ENCODE measurements around the gene COASY. TPM values are rescaled to one million over a fixed set of nuclear protein-coding genes. Genes with fewer than 3 reads are reported as not detected.
"Not testable (repeated sequence)": the region's sequence is repeated elsewhere in the genome, so short reads cannot be mapped to it uniquely, and the experiment has no call there.

Gene COASY
- total RNA-seq, 4 donors from 2014 or later, result 42.1 to 95.4 (median 80.2) TPM

DNA sequence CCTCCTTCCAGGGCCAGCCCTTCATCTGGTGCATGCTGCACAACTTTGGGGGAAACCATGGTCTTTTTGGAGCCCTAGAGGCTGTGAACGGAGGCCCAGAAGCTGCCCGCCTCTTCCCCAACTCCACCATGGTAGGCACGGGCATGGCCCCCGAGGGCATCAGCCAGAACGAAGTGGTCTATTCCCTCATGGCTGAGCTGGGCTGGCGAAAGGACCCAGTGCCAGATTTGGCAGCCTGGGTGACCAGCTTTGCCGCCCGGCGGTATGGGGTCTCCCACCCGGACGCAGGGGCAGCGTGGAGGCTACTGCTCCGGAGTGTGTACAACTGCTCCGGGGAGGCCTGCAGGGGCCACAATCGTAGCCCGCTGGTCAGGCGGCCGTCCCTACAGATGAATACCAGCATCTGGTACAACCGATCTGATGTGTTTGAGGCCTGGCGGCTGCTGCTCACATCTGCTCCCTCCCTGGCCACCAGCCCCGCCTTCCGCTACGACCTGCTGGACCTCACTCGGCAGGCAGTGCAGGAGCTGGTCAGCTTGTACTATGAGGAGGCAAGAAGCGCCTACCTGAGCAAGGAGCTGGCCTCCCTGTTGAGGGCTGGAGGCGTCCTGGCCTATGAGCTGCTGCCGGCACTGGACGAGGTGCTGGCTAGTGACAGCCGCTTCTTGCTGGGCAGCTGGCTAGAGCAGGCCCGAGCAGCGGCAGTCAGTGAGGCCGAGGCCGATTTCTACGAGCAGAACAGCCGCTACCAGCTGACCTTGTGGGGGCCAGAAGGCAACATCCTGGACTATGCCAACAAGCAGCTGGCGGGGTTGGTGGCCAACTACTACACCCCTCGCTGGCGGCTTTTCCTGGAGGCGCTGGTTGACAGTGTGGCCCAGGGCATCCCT, 18.5 kb upstream of the COASY start:
- Histone ChIP-seq H3K9me3 (no peaks in the 10 kb centered on the region), H3K4me1 (peaks cover 0 to 27% (median 0%) of the 10 kb centered on the region in 4 donors), H3K27ac (no peak overlapping the region), H3K36me3 (peaks cover 0 to 40% (median 0%) of the 10 kb centered on the region in 3 donors), H3K27me3 (no peaks in the 10 kb centered on the region), H3K4me3 (no peak overlapping the region)
- no peak for TF ChIP-seq POLR2A (IDR thresholded peaks at IDR 0.05)
- TF ChIP-seq, protein P1, sequence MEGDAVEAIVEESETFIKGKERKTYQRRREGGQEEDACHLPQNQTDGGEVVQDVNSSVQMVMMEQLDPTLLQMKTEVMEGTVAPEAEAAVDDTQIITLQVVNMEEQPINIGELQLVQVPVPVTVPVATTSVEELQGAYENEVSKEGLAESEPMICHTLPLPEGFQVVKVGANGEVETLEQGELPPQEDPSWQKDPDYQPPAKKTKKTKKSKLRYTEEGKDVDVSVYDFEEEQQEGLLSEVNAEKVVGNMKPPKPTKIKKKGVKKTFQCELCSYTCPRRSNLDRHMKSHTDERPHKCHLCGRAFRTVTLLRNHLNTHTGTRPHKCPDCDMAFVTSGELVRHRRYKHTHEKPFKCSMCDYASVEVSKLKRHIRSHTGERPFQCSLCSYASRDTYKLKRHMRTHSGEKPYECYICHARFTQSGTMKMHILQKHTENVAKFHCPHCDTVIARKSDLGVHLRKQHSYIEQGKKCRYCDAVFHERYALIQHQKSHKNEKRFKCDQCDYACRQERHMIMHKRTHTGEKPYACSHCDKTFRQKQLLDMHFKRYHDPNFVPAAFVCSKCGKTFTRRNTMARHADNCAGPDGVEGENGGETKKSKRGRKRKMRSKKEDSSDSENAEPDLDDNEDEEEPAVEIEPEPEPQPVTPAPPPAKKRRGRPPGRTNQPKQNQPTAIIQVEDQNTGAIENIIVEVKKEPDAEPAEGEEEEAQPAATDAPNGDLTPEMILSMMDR (IDR thresholded peaks at IDR 0.05), result no peak
- DNase-seq, result no peak

GRCh38 chr17:42544874-42545283, 17.1 kb upstream of the COASY start:
- H3K9me3 ChIP-seq, result no peaks in the 10 kb centered on the region
- H3K27me3 ChIP-seq, result no peaks in the 10 kb centered on the region
- no peak overlapping the region for H3K4me3 ChIP-seq
- no peak for DNase-seq
- peaks cover 0 to 27% (median 0%) of the 10 kb centered on the region in 3 donors for H3K36me3 ChIP-seq
- no peak overlapping the region for H3K27ac ChIP-seq
- peaks cover 0 to 34% (median 0%) of the 10 kb centered on the region in 4 donors for H3K4me1 ChIP-seq
- TF ChIP-seq, protein P1 (IDR thresholded peaks at IDR 0.05), result no peak
- no peak for TF ChIP-seq POLR2A (IDR thresholded peaks at IDR 0.05)

DNA sequence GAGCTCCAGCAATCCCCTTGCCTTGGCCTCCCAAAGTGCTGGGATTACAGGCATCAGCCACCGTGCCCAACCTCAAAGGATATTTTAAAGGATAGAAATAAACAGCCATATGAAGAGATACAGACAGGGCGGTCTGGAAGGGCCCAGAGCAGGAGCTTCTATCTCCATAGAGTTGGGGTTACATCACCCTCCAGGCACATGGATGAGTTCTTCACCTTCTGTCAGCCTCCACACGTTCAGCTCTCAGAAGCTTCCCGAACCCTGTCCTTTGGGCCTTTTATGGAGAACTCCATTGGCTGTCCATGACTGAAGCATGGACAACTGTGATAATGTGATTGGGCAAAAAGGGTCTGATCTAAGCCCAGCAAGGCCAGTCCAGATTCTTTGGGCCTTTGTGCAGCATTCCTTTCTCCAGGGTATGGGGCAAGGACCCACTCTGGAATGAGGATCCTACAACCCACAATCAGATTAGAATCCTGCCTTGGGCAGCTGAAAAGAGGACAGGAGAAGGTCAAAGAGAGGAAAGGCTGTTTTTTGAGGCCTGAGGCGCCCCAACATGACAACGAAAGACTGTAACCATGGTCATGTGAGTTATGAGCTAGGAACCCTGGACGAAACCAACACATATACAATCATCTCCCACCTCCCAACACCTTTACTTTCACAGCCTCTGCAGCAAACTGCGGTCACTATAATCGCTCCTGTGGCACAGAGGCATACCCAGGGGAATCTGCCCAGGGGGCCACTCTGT, 16.0 kb upstream of the COASY start:
- Histone ChIP-seq H3K4me1 (peaks cover 0 to 31% (median 0%) of the 10 kb centered on the region in 4 donors), H3K36me3 (peaks cover 0 to 25% (median 0%) of the 10 kb centered on the region in 3 donors)
- DNase-seq, H3K27me3 ChIP-seq, H3K9me3 ChIP-seq, H3K27ac ChIP-seq, H3K4me3 ChIP-seq: not testable (repeated sequence)

GRCh38 chr17:42547001-42547461, 14.9 kb upstream of the COASY start:
- no peak for TF ChIP-seq POLR2A (IDR thresholded peaks at IDR 0.05)
- Histone ChIP-seq H3K27me3 (no peaks in the 10 kb centered on the region), H3K9me3 (no peaks in the 10 kb centered on the region), H3K4me1 (peaks cover 0 to 20% (median 0%) of the 10 kb centered on the region in 4 donors), H3K36me3 (peaks cover 0 to 21% (median 0%) of the 10 kb centered on the region in 3 donors), H3K27ac (no peak overlapping the region), H3K4me3 (no peak overlapping the region)
- DNase-seq, result no peak

GRCh38 chr17:42547698-42548069, 14.3 kb upstream of the COASY start:
- no peak for TF ChIP-seq POLR2A (IDR thresholded peaks at IDR 0.05)
- TF ChIP-seq, protein P1 (IDR thresholded peaks at IDR 0.05), result no peak
- DNase-seq, result no peak
- Histone ChIP-seq H3K4me3 (peak overlapping the region in 3 of 4 donors; percentile 49 to 59 (median 52)), H3K27me3 (no peaks in the 10 kb centered on the region), H3K4me1 (peaks cover 0 to 14% (median 0%) of the 10 kb centered on the region in 4 donors), H3K27ac (no peak overlapping the region), H3K9me3 (no peaks in the 10 kb centered on the region), H3K36me3 (peaks cover 0 to 14% (median 0%) of the 10 kb centered on the region in 3 donors)

DNA sequence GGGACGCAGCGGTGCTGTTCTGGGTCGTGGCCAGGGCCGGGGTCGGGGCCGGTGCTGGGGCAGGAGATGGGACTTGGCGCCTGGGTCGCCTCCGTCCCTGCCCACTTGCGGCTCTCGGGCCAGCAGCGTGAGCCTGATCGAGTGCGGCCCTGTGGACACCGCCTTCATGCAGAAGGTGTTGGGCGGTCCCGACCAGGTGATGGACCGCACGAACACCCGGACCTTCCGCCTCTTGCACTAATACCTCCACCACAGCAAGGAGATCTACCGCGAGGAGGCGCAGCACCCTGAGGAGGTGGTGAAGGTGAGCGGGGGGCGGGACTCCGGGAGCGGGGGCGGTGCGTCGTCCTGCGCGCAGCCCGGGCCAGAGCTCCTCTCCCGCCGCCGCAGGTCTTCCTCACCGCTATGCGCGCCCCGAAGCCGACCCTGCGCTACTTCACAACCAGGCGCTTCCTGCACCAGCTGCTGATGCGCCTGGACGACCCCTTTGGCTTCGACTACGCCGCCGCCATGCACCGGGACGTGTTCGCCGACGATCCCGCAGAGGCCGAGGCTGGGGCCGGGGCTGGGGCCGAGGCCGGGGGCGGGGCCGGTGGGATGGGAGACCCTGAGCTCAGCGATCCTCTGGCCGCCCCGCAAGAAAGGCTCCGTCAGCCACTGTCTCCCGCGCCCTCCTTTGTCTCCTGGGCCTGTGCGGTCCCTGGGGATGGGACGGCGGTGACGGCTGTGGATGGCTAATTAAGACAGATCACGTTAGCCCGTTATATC, 13.7 kb upstream of the COASY start:
- Histone ChIP-seq H3K27ac (peak overlapping the region in 1 of 4 donors; percentile 53), H3K36me3 (peaks cover 0 to 9% (median 0%) of the 10 kb centered on the region in 3 donors), H3K4me3 (peak overlapping the region; percentile 36 to 59 (median 50)), H3K27me3 (no peaks in the 10 kb centered on the region), H3K9me3 (no peaks in the 10 kb centered on the region), H3K4me1 (peaks cover 0 to 17% (median 0%) of the 10 kb centered on the region in 4 donors)
- DNase-seq, result peak; percentile 93 to 96 (median 93)
- no peak for TF ChIP-seq POLR2A (IDR thresholded peaks at IDR 0.05)
- TF ChIP-seq, protein P1 (IDR thresholded peaks at IDR 0.05), result peak; percentile 21 to 79 (median 64)
